ENCODE data around the gene PAX9. TPM values are rescaled to one million over a fixed set of nuclear protein-coding genes. Genes with fewer than 3 reads are reported as not detected.
A peak's percentile ranks its signal among the peaks of the same experiment; 100 is the strongest.

Gene PAX9
- total and polyA plus RNA-seq, 2 of the 13 experiments (the other 11 are each of a cell fraction or from before 2014, with no cell fraction given), result 0.03 TPM; not detected in 1

DNA sequence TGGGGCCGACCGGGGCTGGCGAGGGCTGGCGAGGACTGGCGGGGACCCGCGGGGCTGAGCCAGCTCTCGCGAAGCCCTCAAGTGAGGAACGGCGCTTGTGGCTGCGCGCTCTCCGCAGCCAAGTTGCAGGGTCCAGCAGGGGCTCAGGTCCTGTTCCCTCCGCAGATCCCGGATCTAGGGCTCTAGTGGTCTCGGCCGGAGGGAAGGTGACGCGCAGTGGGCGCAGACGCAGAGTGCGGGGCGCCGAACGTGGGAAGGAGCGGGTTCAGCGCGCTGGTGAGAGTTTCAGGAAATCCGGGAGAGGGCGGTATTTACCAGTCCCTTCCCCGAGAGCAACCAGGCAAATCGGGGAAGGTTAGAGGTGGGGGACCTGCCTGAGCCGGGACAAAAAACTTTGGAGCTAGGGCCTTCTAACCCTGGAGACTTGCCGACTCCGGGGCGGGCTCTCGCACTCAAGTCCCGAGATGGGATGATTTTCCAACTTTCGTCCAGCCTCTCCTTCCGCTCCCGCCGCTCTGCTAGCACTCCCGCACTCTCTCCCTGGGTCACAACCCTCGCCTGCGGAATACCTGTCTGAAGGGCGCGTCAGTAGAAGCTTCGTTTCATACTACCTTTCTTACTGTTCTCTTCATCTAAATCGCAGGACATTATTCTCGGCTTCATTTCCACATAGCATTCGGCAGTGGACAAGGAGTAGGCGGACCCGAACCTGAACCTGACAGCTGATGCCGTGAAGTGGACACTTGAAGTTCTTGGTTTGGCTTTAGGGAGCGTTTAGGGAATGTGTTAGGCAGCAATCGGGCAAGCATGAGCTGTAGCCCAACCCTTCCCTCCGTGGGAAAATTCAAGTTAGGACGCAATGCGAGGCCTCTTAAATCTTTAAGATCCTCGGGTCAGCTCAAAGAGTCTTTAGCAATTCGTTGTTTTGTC is 13.6 kb upstream of the PAX9 start (continued):
- TF ChIP-seq GABPA (IDR thresholded peaks at IDR 0.05; ENCODE audit: low read depth, low read length) (peak; percentile 23; the same call in 1 of the 2 replicates), GABPA (CRISPR knock-in tag; IDR thresholded peaks at IDR 0.05; ENCODE audit: low read depth) (no peak), TBL1XR1 (IDR thresholded peaks at IDR 0.05; ENCODE audit: borderline replicate concordance, low read length, partially characterized antibody) (no peak), MAF1 (CRISPR knock-in tag; IDR thresholded peaks at IDR 0.05; ENCODE audit: borderline replicate concordance) (0 out of 2 replicates have a peak, but pooled peaks have one; percentile 29), ZNF180 (CRISPR knock-in tag; IDR thresholded peaks at IDR 0.05; ENCODE audit: borderline replicate concordance, low read depth) (no peak), ZNF496 (CRISPR knock-in tag; IDR thresholded peaks at IDR 0.05; ENCODE audit: insufficient replicate concordance) (no peak), ZMYM3 (CRISPR knock-in tag; IDR thresholded peaks at IDR 0.05) (0 out of 2 replicates have a peak, but pooled peaks have one; percentile 26), ATF2 (CRISPR knock-in tag; IDR thresholded peaks at IDR 0.05) (0 out of 2 replicates have a peak, but pooled peaks have one; percentile 32), ZBTB43 (CRISPR knock-in tag; conservative IDR thresholded peaks at IDR 0.05) (no peak), SRSF4 (IDR thresholded peaks at IDR 0.05; ENCODE audit: low read depth, low read length, poor library complexity, severe bottlenecking) (no peak), ZNF772 (CRISPR knock-in tag; IDR thresholded peaks at IDR 0.05) (peak; percentile 52; the same call in 1 of the 2 replicates)
- TF ChIP-seq, protein P1, sequence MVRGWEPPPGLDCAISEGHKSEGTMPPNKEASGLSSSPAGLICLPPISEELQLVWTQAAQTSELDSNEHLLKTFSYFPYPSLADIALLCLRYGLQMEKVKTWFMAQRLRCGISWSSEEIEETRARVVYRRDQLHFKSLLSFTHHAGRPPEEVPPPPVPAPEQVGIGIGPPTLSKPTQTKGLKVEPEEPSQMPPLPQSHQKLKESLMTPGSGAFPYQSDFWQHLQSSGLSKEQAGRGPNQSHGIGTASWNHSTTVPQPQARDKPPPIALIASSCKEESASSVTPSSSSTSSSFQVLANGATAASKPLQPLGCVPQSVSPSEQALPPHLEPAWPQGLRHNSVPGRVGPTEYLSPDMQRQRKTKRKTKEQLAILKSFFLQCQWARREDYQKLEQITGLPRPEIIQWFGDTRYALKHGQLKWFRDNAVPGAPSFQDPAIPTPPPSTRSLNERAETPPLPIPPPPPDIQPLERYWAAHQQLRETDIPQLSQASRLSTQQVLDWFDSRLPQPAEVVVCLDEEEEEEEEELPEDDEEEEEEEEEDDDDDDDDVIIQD (CRISPR knock-in tag; IDR thresholded peaks at IDR 0.05; ENCODE audit: low read depth), result no peak
- TF ChIP-seq, protein P2, sequence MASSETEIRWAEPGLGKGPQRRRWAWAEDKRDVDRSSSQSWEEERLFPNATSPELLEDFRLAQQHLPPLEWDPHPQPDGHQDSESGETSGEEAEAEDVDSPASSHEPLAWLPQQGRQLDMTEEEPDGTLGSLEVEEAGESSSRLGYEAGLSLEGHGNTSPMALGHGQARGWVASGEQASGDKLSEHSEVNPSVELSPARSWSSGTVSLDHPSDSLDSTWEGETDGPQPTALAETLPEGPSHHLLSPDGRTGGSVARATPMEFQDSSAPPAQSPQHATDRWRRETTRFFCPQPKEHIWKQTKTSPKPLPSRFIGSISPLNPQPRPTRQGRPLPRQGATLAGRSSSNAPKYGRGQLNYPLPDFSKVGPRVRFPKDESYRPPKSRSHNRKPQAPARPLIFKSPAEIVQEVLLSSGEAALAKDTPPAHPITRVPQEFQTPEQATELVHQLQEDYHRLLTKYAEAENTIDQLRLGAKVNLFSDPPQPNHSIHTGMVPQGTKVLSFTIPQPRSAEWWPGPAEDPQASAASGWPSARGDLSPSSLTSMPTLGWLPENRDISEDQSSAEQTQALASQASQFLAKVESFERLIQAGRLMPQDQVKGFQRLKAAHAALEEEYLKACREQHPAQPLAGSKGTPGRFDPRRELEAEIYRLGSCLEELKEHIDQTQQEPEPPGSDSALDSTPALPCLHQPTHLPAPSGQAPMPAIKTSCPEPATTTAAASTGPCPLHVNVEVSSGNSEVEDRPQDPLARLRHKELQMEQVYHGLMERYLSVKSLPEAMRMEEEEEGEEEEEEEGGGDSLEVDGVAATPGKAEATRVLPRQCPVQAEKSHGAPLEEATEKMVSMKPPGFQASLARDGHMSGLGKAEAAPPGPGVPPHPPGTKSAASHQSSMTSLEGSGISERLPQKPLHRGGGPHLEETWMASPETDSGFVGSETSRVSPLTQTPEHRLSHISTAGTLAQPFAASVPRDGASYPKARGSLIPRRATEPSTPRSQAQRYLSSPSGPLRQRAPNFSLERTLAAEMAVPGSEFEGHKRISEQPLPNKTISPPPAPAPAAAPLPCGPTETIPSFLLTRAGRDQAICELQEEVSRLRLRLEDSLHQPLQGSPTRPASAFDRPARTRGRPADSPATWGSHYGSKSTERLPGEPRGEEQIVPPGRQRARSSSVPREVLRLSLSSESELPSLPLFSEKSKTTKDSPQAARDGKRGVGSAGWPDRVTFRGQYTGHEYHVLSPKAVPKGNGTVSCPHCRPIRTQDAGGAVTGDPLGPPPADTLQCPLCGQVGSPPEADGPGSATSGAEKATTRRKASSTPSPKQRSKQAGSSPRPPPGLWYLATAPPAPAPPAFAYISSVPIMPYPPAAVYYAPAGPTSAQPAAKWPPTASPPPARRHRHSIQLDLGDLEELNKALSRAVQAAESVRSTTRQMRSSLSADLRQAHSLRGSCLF (CRISPR knock-in tag; IDR thresholded peaks at IDR 0.05; ENCODE audit: borderline replicate concordance), result no peak
- TF ChIP-seq, protein P3, sequence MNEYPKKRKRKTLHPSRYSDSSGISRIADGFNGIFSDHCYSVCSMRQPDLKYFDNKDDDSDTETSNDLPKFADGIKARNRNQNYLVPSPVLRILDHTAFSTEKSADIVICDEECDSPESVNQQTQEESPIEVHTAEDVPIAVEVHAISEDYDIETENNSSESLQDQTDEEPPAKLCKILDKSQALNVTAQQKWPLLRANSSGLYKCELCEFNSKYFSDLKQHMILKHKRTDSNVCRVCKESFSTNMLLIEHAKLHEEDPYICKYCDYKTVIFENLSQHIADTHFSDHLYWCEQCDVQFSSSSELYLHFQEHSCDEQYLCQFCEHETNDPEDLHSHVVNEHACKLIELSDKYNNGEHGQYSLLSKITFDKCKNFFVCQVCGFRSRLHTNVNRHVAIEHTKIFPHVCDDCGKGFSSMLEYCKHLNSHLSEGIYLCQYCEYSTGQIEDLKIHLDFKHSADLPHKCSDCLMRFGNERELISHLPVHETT (CRISPR knock-in tag; conservative IDR thresholded peaks at IDR 0.05), result no peak
- TF ChIP-seq, protein P4, sequence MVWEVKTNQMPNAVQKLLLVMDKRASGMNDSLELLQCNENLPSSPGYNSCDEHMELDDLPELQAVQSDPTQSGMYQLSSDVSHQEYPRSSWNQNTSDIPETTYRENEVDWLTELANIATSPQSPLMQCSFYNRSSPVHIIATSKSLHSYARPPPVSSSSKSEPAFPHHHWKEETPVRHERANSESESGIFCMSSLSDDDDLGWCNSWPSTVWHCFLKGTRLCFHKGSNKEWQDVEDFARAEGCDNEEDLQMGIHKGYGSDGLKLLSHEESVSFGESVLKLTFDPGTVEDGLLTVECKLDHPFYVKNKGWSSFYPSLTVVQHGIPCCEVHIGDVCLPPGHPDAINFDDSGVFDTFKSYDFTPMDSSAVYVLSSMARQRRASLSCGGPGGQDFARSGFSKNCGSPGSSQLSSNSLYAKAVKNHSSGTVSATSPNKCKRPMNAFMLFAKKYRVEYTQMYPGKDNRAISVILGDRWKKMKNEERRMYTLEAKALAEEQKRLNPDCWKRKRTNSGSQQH (CRISPR knock-in tag; IDR thresholded peaks at IDR 0.05; ENCODE audit: low read depth), result no peak

All from HepG2 (cell line).